Left lobe of liver (tissue), 2 donors: ENCODE measurements around the gene NOD1. TPM values are rescaled to one million over a fixed set of nuclear protein-coding genes. Genes with fewer than 3 reads are reported as not detected.

Source experiments
- ATAC-seq: fragments of 200-7000 bp; cut with Tn5 transposase; one replicate; pipeline ENCODE4 v1.9.1; 2020; ENCODE audit warnings: mild to moderate bottlenecking, moderate library complexity
- DNase-seq: peaks from one replicate; pipeline ENCODE4 v3.0.0-alpha.2; 2020; ENCODE audit warnings: low spot score
- total RNA-seq: library from RNA; stranded (reverse); gene quantifications from one replicate; pipeline ENCODE4 v1.2.1, GENCODE V29; 2021
- donor health status: DM: no; HTN: no; CAD: no; lungs with moderate emphysema.
- donor health status: DM: no; HTN: yes; CAD: no.

The NOD1 gene
- total RNA-seq, 1 donor from 2014 or later = 1.8 TPM

DNA sequence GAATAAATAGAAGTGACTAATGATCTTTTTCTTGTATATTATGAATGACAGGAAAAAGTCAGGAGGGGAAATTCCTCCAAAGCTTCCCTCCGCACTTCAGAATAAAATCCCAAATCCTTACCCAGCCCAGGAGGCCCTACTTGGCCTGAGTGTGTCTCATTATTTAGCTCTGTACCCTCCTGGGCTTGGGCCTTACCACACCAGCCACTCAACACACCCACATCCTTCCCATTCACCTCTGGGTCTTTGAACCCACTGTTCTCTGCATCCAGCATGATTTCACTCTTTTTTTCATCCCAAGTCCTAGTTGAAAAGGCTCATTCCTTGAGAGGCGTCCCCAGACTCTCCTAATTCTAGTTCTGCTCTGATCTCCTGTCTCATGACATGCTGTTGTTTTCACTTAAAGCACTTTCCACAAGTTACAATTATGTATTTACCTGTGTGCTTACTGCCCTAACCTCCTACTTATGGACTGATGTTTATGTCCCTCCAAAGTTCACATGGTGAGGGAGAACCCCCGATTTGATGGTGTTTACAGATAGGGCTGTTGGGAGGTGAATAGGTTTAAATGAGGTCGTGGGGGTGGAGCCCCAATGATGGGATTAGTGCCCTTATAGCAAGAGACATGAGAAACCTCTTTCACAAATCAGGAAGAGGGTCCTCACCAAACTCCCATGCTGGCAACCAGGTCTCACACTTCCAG, 6.4 kb downstream of the NOD1 start:
- ATAC-seq (no peak), DNase-seq (no peak)

DNA sequence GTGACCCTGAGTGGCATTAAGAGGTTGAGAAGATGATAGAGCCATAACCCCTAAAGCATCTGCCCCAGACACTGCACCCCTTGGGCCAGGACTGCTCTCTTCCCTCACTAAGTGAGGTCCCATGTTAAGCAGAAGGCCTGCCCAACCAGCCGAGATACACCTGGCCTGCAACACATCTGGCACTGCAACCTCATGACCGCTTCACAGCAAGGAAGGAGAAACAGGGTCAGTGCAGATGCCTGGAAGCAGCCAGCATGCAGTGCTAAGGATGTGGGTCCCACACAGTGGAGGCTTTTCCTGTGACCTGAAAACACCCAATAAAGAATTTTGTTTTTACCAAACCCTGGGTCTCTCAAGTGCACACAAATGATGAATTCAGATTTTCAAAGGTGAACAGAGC, 7.4 kb downstream of the NOD1 start:
- ATAC-seq (no peak), DNase-seq (peak; percentile 38)

DNA sequence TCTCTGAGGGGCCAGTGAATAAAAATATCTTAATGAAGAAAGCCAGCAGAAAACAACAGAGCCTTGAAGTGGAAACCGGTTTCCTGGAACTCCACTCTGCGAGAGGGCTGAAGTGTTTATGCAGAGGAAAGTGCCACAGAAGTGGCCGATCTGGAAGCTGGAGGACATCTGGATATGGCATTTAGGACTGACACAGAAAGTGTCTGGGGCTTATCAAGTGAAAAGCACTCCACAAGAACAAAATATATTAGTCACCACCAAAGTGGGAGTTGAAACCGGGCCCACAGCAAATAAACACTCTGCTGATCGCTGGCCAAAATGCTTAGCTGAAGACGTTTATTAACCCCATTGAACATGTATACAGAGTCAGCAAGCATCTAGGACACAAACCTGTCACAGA, 7.8 kb downstream of the NOD1 start:
- ATAC-seq (no peak), DNase-seq (peak; percentile 38)

DNA sequence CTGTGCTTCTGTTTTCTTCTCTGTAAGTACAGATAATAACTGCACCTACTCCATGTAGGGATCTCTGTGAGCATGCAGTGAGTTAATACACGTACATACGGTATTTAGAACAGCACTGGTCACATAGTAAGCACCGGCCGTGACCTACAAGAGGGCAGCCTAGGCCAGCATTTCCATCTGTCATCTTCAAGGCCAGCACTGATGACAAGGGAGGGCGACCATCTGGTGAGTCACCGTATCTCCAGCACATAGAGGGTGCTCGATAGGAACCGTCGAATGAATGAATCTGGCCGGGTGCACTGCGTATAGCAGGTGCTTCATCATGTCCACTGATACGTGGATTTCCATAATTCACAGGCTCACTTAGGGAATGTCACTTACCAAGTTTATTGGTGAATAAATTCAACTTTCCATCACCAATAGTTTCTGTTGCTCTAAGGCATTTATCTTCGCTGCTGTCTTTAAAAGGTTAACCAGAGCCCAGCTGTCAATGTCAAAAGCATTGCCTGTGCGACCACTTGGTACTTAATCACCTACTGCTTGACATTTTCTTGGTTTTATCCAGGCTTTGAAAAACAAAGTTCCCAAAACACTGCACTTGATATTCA, 8.3 kb downstream of the NOD1 start:
- DNase-seq (peak; percentile 24), ATAC-seq (no peak)

DNA sequence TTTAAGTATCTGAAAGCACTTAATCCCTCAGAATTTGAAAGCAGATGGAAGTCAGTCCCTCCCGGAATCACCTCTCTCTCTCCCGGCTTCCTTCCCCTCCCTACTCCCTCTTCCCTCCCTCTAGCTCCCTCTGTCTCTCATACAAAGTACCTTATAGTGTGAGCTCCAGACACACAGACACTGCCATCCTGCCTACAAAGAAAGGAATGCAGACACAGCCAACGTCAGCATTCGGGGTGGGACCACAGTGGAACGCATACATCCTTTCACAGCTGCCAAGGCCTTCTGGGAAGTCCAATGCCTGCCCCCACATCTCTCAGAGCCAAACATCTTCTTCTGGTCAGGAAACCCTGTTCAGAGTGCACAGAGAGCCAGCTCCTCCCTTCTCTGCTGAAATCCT, 9.3 kb downstream of the NOD1 start:
- DNase-seq (peak; percentile 46), ATAC-seq (peak; percentile 73)

DNA sequence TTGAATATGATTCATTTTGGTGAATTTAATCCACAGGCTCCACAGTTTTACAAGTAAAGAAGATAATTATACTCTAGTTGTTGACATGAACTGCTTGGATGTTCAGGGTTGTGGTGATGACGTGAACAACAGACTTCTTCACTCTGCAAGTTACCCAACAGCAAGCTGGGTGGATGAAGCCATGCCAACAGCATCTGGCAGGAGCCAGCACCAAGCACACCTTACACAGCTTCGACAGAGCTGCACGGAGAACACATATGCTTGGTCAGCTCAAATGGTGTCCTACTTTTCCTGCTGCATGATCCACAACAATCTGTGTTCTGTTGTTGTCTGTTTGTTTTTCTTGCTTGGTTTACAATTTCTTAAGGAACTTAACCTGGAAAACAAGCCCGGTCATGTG, 9.8 kb downstream of the NOD1 start:
- DNase-seq = peak; percentile 35
- peak; percentile 48 for ATAC-seq

DNA sequence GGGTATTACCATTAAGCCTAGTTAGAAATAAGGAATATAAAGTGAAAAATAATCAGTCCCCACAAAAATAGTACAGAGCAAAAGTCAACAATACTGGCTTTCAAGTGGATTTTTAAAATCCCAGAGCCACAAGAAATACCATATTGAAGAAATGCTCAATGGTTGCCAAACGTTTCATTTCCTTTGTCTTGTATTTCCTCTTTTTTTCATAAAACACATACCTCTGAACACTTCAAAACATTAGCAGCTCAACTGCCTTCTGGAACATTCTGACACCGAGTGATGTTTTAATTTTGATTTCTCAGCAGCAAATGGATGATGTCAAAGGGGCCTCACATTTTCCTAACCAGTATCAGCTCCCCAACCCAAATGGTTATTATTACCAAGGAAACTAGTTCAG, 10.5 kb downstream of the NOD1 start:
- no peak for DNase-seq
- ATAC-seq = no peak

DNA sequence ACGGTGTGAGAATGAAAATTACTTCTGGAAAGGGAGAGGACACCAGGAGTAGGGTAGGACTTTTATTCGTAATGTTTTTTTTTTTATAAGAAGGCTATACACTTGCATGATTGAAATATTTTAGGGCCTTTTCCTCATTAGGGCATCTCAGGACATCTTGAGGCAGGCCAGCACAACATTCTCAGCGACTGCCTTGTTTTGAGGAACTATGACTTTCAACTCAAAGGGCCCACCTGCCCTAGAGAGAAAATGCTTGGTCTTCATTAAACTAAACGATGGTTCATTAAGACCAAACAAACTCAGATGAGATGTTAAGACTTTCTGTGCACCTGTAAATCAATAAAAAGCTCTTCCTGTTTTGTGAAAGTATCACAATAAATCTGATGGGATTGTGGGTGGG, 11.3 kb downstream of the NOD1 start:
- no peak for ATAC-seq

DNA sequence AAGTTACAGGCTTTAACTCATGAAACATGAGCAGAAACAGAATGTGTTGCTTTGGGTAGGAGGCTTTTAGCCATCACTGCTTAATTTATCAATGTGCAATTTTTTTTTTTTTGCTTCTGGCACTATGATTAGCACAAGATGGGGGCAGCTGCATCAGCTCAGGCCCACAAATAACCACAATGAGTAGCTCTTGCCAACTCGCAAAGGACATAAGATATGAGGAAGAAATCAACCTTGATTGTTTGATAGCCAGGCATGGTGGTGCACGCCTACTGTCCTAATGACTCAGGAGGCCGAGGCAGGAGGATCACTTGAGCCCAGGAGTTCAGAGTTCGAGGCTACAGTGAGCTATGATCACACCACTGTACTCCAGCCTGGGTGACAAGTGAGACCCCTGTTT, 12.3 kb downstream of the NOD1 start:
- ATAC-seq = no peak
- DNase-seq = peak; percentile 14

More for the DNA sequence above, 11.3 kb downstream of the NOD1 start:
- no peak for DNase-seq

DNA sequence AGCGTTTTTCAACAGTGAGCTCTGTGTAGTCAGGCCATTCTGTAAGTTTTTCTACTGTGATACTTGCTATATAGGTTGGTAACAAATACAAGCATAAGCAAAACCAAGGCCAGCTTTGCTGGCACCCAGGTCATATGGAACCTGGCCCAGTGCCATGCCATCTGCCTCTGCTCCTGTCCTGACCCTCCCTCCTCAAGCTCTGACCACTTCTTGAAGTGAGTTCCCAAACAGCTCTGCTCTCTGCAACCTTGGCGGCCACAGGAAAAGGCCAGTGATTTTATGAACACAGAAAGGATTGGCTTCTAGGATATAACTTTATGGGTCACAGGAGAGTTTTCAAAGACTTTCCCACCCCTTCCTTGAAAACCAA, 12.8 kb downstream of the NOD1 start:
- DNase-seq = no peak
- no peak for ATAC-seq

DNA sequence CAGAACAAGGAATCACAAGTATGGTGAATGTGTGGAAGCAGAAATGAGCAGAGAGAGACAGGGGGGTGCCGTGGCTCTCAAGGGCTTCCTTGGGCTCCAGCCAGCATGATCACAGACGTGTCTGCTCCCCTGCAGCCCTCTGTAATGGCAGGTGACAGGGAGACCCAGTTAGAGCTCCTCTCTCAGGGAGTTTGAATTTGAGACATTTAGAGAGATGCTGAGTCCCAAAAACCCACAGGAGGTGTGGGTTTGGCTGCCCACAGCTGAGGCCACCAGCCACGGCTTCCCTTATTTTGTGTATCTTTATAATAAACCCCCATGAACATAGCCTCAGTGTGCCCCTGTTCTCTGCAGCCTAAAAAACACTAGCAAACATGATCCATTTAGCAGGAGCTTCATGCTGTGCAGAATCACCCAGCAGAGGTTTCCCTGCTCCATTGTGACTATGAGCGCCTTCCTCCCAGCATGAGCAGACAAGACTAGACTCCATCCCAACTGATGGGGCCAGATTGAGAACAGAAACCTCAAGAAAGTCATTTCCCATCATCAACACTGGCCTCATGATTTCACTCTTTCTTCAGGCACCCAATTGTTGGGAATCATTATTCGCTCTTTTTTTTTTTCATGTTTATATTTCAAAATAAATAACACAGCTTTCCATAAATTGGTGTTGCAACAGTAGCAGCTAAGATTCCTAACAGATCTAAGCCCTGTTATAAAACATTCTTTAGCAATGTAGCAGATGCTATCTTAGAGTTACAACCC, 13.4 kb downstream of the NOD1 start:
- DNase-seq (no peak), ATAC-seq (no peak)

DNA sequence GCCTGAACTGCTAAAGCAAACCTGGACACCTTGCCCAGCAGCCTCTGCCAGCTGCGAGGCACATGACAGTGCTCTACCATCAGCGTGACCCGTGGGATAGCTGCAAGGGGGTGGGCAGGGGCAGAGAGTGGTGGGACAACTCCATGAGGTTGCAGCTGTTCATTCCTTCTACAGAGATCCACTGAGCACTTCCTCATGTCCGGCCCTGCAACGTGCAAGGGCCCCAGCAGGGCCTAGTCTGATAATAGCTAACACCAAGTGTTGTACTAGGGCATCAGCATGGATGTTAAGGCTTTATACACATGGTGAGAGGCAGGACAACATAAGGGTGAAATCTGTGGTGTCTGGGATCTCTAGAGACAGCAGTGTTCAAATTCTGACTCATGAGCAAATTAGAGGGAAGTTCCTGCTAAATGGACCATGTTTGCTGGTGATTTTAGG, 14.3 kb downstream of the NOD1 start:
- ATAC-seq (no peak), DNase-seq (no peak)

DNA sequence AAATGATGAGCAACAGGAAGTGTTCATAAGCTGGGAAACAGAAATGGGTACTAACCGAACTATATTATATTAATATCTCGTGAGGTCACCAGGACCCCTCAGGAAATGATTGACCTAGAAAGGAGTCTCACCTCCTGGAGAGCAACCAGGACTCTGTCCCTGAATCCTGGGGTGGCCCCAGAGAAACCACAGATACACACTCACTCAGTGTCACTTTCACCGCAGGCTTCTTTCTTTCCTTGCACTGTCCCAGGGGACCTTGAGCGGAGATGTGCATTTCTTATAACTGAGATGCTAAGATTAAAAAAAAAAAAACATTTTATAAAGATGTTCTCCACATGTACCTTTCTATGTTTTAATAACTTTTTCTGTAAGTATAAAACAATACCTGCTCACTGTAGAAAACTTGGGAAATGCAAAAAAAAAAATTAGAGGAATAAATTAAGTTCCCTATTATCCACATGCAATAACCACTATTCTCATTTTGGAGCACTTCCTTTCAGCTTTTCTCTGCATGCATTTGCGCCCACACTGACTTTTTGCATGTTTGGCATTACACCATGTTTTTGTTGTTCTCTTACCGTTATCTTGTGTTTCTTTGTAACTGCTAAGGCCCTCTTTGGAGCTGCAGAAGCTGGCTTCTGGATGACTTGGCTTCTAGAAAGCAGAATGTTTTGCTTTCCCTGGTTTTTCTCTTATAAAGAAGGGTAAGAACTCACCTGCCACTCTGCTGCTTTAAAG, 15.0 kb downstream of the NOD1 start:
- no peak for ATAC-seq
- no peak for DNase-seq

DNA sequence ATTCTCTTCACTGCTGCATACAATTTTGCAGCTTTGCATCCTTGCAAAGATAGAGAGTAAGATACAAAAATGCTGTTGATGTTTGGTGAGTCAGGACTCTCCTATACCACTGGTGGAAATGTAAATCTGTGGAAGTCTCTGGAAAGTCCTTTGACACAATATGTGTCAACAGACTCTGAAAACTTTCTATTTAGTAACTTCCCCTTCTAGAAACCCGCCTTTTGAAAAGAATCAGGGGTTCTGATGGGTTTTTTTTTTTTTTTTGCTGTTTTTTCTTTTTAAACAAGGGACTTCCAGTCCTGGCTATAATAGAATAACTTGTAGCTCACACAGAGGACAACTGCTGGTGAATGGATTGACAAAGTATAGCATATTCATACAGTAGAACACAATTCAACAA, 16.4 kb downstream of the NOD1 start:
- DNase-seq = no peak
- ATAC-seq = no peak

DNA sequence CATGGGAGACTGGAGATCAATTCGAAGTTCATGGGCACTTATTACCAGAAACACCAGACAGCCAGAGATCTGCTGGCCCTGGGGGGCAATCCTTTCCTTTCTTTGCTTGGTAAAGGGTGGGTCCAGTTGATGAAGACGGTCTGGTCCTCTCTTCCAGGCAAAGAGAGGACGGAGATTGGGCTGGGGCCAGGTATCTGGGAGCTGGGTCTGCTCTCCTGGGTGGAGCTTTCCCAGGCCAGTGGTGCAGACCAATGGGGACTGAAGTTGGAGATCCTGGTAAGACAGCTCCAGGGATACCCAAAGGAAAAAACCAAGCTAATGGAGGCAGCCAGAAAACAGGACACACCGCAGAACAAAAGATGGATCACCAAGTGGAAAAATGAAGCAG, 18.3 kb downstream of the NOD1 start:
- DNase-seq = no peak
- ATAC-seq = no peak

DNA sequence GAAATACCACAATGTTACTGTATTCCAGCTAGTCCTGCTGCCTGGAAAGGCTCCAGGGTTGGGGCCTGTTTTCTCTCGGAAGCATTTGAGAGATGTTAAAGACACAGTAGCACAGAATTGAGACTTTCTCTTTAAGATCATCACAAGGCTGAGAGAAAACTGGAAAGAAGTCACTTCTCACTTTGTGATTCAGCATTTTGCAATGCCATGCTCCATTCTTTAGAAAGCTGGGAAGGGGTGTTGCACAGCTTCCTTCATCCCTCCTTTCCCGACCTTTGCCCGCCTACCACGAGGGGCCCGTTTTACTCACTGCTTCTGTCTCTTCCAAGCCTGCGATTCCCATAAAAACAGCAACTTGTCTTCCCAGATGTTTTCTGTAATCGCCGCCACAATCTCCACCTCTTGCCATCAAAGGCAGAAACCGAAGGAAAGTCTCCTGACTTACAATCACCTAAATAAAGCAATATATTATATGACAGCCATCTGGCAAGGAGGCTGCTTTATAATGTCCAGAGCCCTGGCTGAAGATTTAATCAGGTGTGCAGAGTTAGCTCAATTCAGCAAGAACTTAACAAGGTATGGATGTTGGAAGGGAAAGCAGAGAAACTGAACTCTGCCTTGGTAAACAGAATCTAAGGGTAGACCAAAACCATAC, 18.9 kb downstream of the NOD1 start:
- DNase-seq (no peak), ATAC-seq (no peak)

DNA sequence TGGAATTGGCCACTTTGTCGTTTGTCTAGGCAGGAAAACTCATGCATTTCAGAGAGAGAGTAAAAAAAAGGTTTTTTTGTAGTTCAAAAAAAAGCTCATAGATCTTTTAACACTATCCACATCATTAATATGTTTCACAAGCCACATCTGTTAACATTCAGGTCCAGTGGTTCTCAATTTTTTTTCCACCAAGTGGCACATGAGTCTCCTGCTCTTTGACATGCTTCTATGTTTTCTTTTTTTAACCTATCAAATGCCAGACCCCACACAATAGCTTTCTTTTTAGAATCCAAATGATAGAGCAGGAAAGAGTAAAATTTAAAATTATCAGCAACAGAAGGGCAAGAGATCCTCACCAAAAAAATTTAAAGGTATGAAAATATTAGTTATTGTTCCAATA, 20.3 kb downstream of the NOD1 start:
- ATAC-seq (no peak), DNase-seq (no peak)

DNA sequence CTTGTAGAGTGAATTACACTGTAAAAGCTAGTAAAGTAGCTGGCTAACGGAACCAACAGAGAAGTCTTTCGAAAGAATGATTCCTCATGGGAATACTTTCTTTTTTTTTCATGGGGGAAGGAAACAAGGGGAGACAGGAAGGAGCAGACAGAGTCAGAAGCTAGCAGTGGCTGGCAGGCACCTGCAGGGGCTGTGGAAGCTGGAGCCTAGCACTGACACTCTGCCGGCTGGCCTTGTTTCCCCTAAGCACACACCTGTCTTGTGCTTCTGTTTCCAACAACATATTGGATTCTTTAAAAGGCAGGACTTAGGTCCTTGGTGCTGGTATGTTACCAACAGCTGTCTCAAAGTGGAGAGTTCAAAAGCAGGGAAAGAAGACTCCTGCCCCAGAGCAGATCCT, 24.7 kb downstream of the NOD1 start:
- no peak for ATAC-seq
- DNase-seq = no peak

DNA sequence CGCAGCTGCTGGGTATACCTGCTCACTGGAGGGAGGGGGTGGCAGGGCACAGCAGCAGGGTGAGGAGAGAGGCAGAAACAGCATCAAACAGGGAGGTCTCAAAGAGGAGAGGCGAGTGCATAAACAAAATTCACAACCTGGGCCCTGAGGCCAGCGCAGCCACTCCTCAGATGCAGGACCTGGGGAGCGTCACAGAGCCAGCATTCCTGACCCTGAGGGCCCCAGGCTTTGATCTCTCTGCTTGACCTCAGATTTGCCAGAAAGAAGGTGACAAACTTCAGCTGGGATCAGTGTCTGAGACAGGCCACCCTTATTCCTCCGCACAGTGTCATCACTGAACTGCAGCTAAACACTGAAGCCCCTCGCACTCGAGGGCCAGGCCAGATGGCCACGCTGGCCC, 25.6 kb downstream of the NOD1 start:
- ATAC-seq (no peak), DNase-seq (no peak)

DNA sequence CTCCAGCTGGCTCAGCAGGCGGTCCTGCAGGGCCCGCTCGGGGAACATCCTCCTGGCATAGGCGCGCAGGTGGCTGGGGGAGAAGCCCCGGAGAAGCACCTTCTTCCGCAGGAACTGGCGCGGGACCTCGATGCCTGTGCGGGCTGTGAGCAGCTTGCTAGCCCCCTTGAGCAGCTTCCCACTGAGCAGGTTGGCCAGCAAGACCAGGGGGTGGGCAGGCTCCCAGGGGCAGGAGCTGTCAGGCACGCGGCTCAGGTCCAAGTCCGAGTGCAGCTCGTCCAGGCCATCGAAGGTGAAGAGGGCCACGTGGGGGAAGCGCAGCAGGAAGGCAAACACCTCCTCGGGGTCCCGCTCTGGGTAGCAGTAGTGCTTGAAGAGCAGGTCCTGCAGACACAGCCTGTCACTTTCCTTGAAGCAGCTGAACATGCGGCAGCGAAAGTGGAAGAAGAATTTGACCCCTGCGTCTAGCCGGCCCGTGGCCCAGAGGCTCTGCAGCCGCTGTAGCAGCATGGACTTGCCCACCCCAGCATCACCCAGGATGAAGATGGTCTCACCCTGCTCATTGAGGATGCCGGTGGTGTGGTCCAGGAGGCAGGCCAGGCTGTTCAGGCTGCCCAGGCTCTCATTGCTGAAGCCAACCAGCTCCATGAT, 26.2 kb downstream of the NOD1 start:
- DNase-seq = no peak

More for the DNA sequence above, 26.2 kb downstream of the NOD1 start:
- ATAC-seq = no peak
